Subcutaneous abdominal adipose tissue (tissue), 5 donors: Measurements from ENCODE around the gene APEH.

ENCODE experiments used
- H3K27ac ChIP-seq: one replicate; pipeline ENCODE4 v1.7.0; 2013; ENCODE audit warnings: low read depth, mild to moderate bottlenecking, inconsistent platforms, low read length, moderate library complexity
- H3K27me3 ChIP-seq, 5 donors: one replicate each; pipeline ENCODE4 v1.7.0; 2013; ENCODE audit warnings: low read length in 5 of 5, inconsistent platforms in 1 of 5; ENCODE audit not compliant: control insufficient read depth in 5 of 5, insufficient read depth in 4 of 5
- H3K36me3 ChIP-seq, 5 donors: one replicate each; pipeline ENCODE4 v1.7.0; 2013; ENCODE audit warnings: low read length in 5 of 5; ENCODE audit not compliant: control insufficient read depth in 5 of 5, insufficient read depth in 5 of 5
- H3K4me1 ChIP-seq, 5 donors: one replicate each; pipeline ENCODE4 v1.7.0; 2013; ENCODE audit warnings: low read length in 5 of 5, mild to moderate bottlenecking in 3 of 5, moderate library complexity in 1 of 5; ENCODE audit not compliant: control insufficient read depth in 5 of 5, insufficient read depth in 5 of 5
- H3K4me3 ChIP-seq, 5 donors: one replicate each; pipeline ENCODE4 v1.7.0; 2013; ENCODE audit warnings: low read length in 5 of 5, low read depth in 1 of 5
- H3K9ac ChIP-seq, 5 donors: one replicate each; pipeline ENCODE4 v1.7.0; 2013; ENCODE audit warnings: low read length in 5 of 5, mild to moderate bottlenecking in 4 of 5, moderate library complexity in 3 of 5
- H3K9me3 ChIP-seq, 5 donors: one replicate each; pipeline ENCODE4 v1.7.0; 2013; ENCODE audit warnings: low read length in 5 of 5; ENCODE audit not compliant: control insufficient read depth in 5 of 5
- donor health status: healthy.
- donor health status: healthy.
- donor health status: healthy.
- donor health status: healthy.
- donor health status: healthy.

Gene APEH

GRCh38 chr3:49727924-49728361, 53.8 kb downstream of the APEH start:
- Histone ChIP-seq H3K9me3 (no peaks in the 10 kb centered on the region), H3K27me3 (no peaks in the 10 kb centered on the region), H3K9ac (no peak overlapping the region), H3K27ac (no peak overlapping the region), H3K4me3 (no peak overlapping the region), H3K36me3 (peaks cover 0 to 59% (median 51%) of the 10 kb centered on the region in 5 donors), H3K4me1 (peaks cover 3 to 17% (median 16%) of the 10 kb centered on the region in 5 donors)

GRCh38 chr3:49729966-49730609, 55.9 kb downstream of the APEH start:
- H3K9ac ChIP-seq: no peak overlapping the region
- H3K4me1 ChIP-seq: no peaks in the 10 kb centered on the region
- H3K36me3 ChIP-seq: peaks cover 4 to 73% (median 62%) of the 10 kb centered on the region in 5 donors
- no peak overlapping the region for H3K27ac ChIP-seq
- H3K27me3 ChIP-seq: no peaks in the 10 kb centered on the region
- H3K4me3 ChIP-seq: no peak overlapping the region
- H3K9me3 ChIP-seq: no peaks in the 10 kb centered on the region

- no peaks in the 10 kb centered on the region for H3K9me3 ChIP-seq
- no peaks in the 10 kb centered on the region for H3K27me3 ChIP-seq
- peaks cover 14 to 68% (median 57%) of the 10 kb centered on the region in 5 donors for H3K36me3 ChIP-seq
- H3K4me1 ChIP-seq: no peaks in the 10 kb centered on the region
- no peak overlapping the region for H3K27ac ChIP-seq
- no peak overlapping the region for H3K9ac ChIP-seq
- H3K4me3 ChIP-seq: no peak overlapping the region
These were observed 58.4 kb downstream of the APEH start for GRCh38 chr3:49732597-49732996.

GRCh38 chr3:49733551-49733950, 59.4 kb downstream of the APEH start:
- Histone ChIP-seq H3K4me3 (no peak overlapping the region), H3K9ac (no peak overlapping the region), H3K9me3 (no peaks in the 10 kb centered on the region), H3K4me1 (no peaks in the 10 kb centered on the region), H3K36me3 (peaks cover 14 to 71% (median 61%) of the 10 kb centered on the region in 5 donors), H3K27me3 (no peaks in the 10 kb centered on the region), H3K27ac (no peak overlapping the region)
